H1 (cell line): ENCODE measurements around the gene EXOC1L. TPM values are rescaled to one million over a fixed set of nuclear protein-coding genes. Genes with fewer than 3 reads are reported as not detected.

Source experiments
- CTCF ChIA-PET: fragments of 300-600 bp; sonication (Branson Sonifier 250); formaldehyde crosslinking; loops from one replicate; lab custom pipeline; 2021; ENCODE audit not compliant: partially characterized antibody; lab: Charles Lee
- POLR2A ChIA-PET: fragments of 300-600 bp; sonication (Branson Sonifier 250); formaldehyde crosslinking; loops from one replicate; lab custom pipeline; 2021; ENCODE audit warnings: inconsistent platforms; ENCODE audit not compliant: partially characterized antibody; lab: Charles Lee
- DNase-seq, 2 experiments: peaks; one replicate each; pipeline versions ENCODE4 v3.0.0 to v3.0.0-alpha.2; 2010 to 2022; ENCODE audit warnings: low spot score in 2 of 2, low read depth in 1 of 2, mixed read lengths in 1 of 2
- FAIRE-seq: peaks from 2 replicates; lab custom pipeline; 2011; peaks lifted over from hg19 to GRCh38; lab: Jason Lieb, UNC
- H2AFZ ChIP-seq: 2 replicates; pipeline ENCODE4 v1.8.1; 2012; ENCODE audit warnings: low read length, inconsistent platforms
- H2AK5ac ChIP-seq: 2 replicates; pipeline ENCODE4 v1.6.1; 2013; ENCODE audit warnings: low read depth, low read length
- H2BK120ac ChIP-seq: replicated peaks from 2 replicates; pipeline ENCODE3; 2013; ENCODE audit warnings: low read depth, low read length, inconsistent platforms
- H2BK12ac ChIP-seq: 2 replicates; pipeline ENCODE4 v1.6.1; 2013; ENCODE audit warnings: low read depth, low read length
- H2BK15ac ChIP-seq: 2 replicates; pipeline ENCODE4 v1.6.1; 2013; ENCODE audit warnings: low read length
- H2BK20ac ChIP-seq: 2 replicates; pipeline ENCODE4 v1.6.1; 2013; ENCODE audit warnings: low read length
- H2BK5ac ChIP-seq: 2 replicates; pipeline ENCODE4 v1.6.1; 2013; ENCODE audit warnings: low read depth, low read length
- H3K14ac ChIP-seq: 2 replicates; pipeline ENCODE4 v1.6.1; 2013; ENCODE audit warnings: inconsistent platforms; ENCODE audit not compliant: insufficient read length
- H3K18ac ChIP-seq: 2 replicates; pipeline ENCODE4 v1.6.1; 2013; ENCODE audit warnings: low read length; ENCODE audit errors: extremely low read depth
- H3K23ac ChIP-seq: 2 replicates; pipeline ENCODE4 v1.6.1; 2013; ENCODE audit warnings: inconsistent platforms; ENCODE audit not compliant: insufficient read length
- H3K23me2 ChIP-seq: 2 replicates; pipeline ENCODE4 v1.6.1; 2013; ENCODE audit warnings: low read depth, low read length
- H3K27ac ChIP-seq: 2 replicates; pipeline ENCODE4 v1.6.1; 2011; ENCODE audit warnings: low read depth, low read length, inconsistent platforms
- H3K27me3 ChIP-seq, 4 experiments: replicated peaks in 1 of 4; 1 replicate in 1 of 4; 2 replicates in 3 of 4; pipeline versions ENCODE4 v1.6.1 to v1.8.1; 2011 to 2013; ENCODE audit warnings: low read length in 3 of 4, mild to moderate bottlenecking in 3 of 4, inconsistent platforms in 2 of 4, mixed read lengths in 2 of 4, moderate library complexity in 1 of 4; ENCODE audit not compliant: control insufficient read depth in 3 of 4, insufficient read depth in 3 of 4; ENCODE audit errors: extremely low read depth in 1 of 4
- H3K36me3 ChIP-seq, 4 experiments: 2 replicates each; pipeline versions ENCODE4 v1.6.1 to v1.8.1; 2011 to 2013; ENCODE audit warnings: mild to moderate bottlenecking in 4 of 4, low read length in 3 of 4, moderate library complexity in 2 of 4, control low read depth in 1 of 4, inconsistent platforms in 1 of 4; ENCODE audit not compliant: insufficient read depth in 4 of 4, control insufficient read depth in 2 of 4
- H3K4ac ChIP-seq: replicated peaks from 2 replicates; pipeline ENCODE3; 2013; ENCODE audit warnings: low read length, low read depth, mixed read lengths, inconsistent platforms; ENCODE audit not compliant: insufficient read length
- H3K4me1 ChIP-seq, 4 experiments: replicated peaks in 1 of 4; 1 replicate in 1 of 4; 2 replicates in 3 of 4; pipeline versions ENCODE4 v1.6.1 to v1.8.1; 2011 to 2013; ENCODE audit warnings: low read length in 3 of 4, inconsistent platforms in 2 of 4, mixed read lengths in 1 of 4; ENCODE audit not compliant: insufficient read depth in 4 of 4, control insufficient read depth in 3 of 4
- H3K4me2 ChIP-seq, 2 experiments: 2 replicates each; pipeline versions ENCODE4 v1.6.1 to v1.8.1; 2011 to 2013; ENCODE audit warnings: low read depth in 2 of 2, low read length in 2 of 2, control low read depth in 1 of 2, inconsistent platforms in 1 of 2, mild to moderate bottlenecking in 1 of 2; ENCODE audit not compliant: insufficient read depth in 1 of 2
- H3K4me3 ChIP-seq, 4 experiments: fragments of 200-600, 300-600 bp in 1 of 4; sonication (generic), shearing (Covaris generic), sonication (Bioruptor Twin) in 1 of 4; 2 replicates each; pipeline versions ENCODE4 v1.5.1 to v1.8.1; 2011 to 2016; ENCODE audit warnings: low read length in 4 of 4, low read depth in 3 of 4, control low read depth in 2 of 4, inconsistent platforms in 2 of 4, mild to moderate bottlenecking in 2 of 4, mixed read lengths in 1 of 4, moderate library complexity in 1 of 4; ENCODE audit not compliant: insufficient read depth in 2 of 4; ENCODE audit errors: extremely low read depth in 1 of 4
- H3K56ac ChIP-seq: replicated peaks from 2 replicates; pipeline ENCODE3; 2013; ENCODE audit warnings: low read depth, mild to moderate bottlenecking, mixed read lengths, low read length, inconsistent platforms; ENCODE audit not compliant: insufficient read length
- H3K79me1 ChIP-seq: 2 replicates; pipeline ENCODE4 v1.6.1; 2013; ENCODE audit warnings: low read depth, low read length, control low read depth
- H3K79me2 ChIP-seq, 2 experiments: 2 replicates each; pipeline versions ENCODE4 v1.6.1 to v1.8.1; 2012 to 2013; ENCODE audit warnings: low read length in 2 of 2, mild to moderate bottlenecking in 2 of 2, inconsistent platforms in 1 of 2; ENCODE audit not compliant: insufficient read depth in 2 of 2, control insufficient read depth in 1 of 2
- H3K9ac ChIP-seq, 4 experiments: replicated peaks in 1 of 4; 1 replicate in 1 of 4; 2 replicates in 3 of 4; pipeline versions ENCODE4 v1.6.1 to v1.8.1; 2011 to 2013; ENCODE audit warnings: low read depth in 3 of 4, low read length in 3 of 4, control low read depth in 2 of 4, mild to moderate bottlenecking in 2 of 4, moderate library complexity in 2 of 4, inconsistent platforms in 1 of 4; ENCODE audit errors: extremely low read depth in 1 of 4
- H3K9me3 ChIP-seq, 2 experiments: 2 replicates each; pipeline versions ENCODE4 v1.6.1 to v1.8.1; 2012 to 2013; ENCODE audit warnings: mild to moderate bottlenecking in 2 of 2, moderate library complexity in 2 of 2, control low read depth in 1 of 2, inconsistent platforms in 1 of 2, low read depth in 1 of 2, low read length in 1 of 2, mixed read lengths in 1 of 2; ENCODE audit not compliant: insufficient read depth in 2 of 2
- H4K20me1 ChIP-seq, 2 experiments: replicated peaks in 1 of 2; 2 replicates each; pipeline versions ENCODE3 to v1.8.1; 2011 to 2013; ENCODE audit warnings: inconsistent platforms in 2 of 2, low read length in 2 of 2, mild to moderate bottlenecking in 1 of 2; ENCODE audit not compliant: insufficient read depth in 2 of 2, control insufficient read depth in 1 of 2
- H4K5ac ChIP-seq: 2 replicates; pipeline ENCODE4 v1.6.1; 2013; ENCODE audit warnings: low read length, low read depth, mixed read lengths, inconsistent platforms; ENCODE audit not compliant: insufficient read length
- H4K8ac ChIP-seq: 2 replicates; pipeline ENCODE4 v1.8.0; 2013; ENCODE audit warnings: mild to moderate bottlenecking, moderate library complexity, low read length, inconsistent platforms; ENCODE audit not compliant: insufficient read depth; ENCODE audit errors: extremely low read depth
- H4K91ac ChIP-seq: replicated peaks from 2 replicates; pipeline ENCODE3; 2013; ENCODE audit warnings: low read length, mixed read lengths, inconsistent platforms; ENCODE audit not compliant: insufficient read length
- BCL11A ChIP-seq, 2 experiments: IDR thresholded peaks; one replicate each; pipeline ENCODE4 v1.6.1; 2011; ENCODE audit warnings: low read depth in 2 of 2, low read length in 2 of 2, mild to moderate bottlenecking in 2 of 2
- KDM1A ChIP-seq: fragments of 200-600, 300-600 bp; sonication (generic); IDR thresholded peaks from 2 replicates; pipeline ENCODE4 v1.7.1; 2016; ENCODE audit warnings: mild to moderate bottlenecking, low read length, borderline replicate concordance
- POLR2A ChIP-seq, 2 experiments: IDR thresholded peaks; 1 replicate in 1 of 2; 2 replicates in 1 of 2; pipeline ENCODE4 v1.6.1; 2011; ENCODE audit warnings: low read depth in 2 of 2, low read length in 2 of 2, mild to moderate bottlenecking in 2 of 2; ENCODE audit errors: control extremely low read depth in 1 of 2
- RNF2 ChIP-seq: fragments of 200-900, 300-1000 bp; sonication (generic); IDR thresholded peaks from 2 replicates; pipeline ENCODE4 v1.7.1; 2016; ENCODE audit warnings: borderline replicate concordance, low read depth, mild to moderate bottlenecking, antibody characterized with exemption, low read length; ENCODE audit not compliant: poor library complexity, severe bottlenecking; ENCODE audit errors: missing control alignments
- SIN3A ChIP-seq, 2 experiments: IDR thresholded peaks in 1 of 2; conservative IDR thresholded peaks in 1 of 2; 2 replicates each; pipeline ENCODE4 v1.6.1; 2011 to 2012; ENCODE audit warnings: low read length in 2 of 2, improper control_type of control experiment in 1 of 2, low read depth in 1 of 2, mild to moderate bottlenecking in 1 of 2
- SP4 ChIP-seq: IDR thresholded peaks from 2 replicates; pipeline ENCODE4 v1.6.1; 2012; ENCODE audit warnings: low read length, inconsistent platforms
- WGBS, 2 experiments: shearing (Covaris generic) in 1 of 2; methylation state at CpG; one replicate each; pipeline versions ENCODE4 v1.1.6 to v1.1.7; 2013 to 2015; ENCODE audit warnings: low lambda C conversion rate in 2 of 2, mixed read lengths in 2 of 2, inconsistent platforms in 1 of 2, low coverage in 1 of 2, missing lambda C conversion rate in 1 of 2; ENCODE audit not compliant: insufficient replicate concordance in 2 of 2, insufficient coverage in 1 of 2, insufficient read length in 1 of 2; ENCODE audit errors: extremely low coverage in 1 of 2, missing lambda C conversion rate in 1 of 2; 5-methylcytosine and 5-hydroxymethylcytosine counted together
- polyA plus RNA-seq, 7 experiments: library from polyadenylated mRNA; depleted of rRNA in 3 of 7; stranded (reverse) in 5 of 7; unstranded in 2 of 7; fragments of >200 nt in 5 of 7; fragments of 200-250 nt in 2 of 7; gene quantifications; 1 replicate in 5 of 7; 2 replicates in 1 of 7; 4 replicates in 1 of 7; pipeline versions ENCODE4 v1.2.1 to v1.2.3, GENCODE V29; 2011 to 2013; ENCODE audit warnings: missing spikeins in 2 of 7, mixed read lengths in 2 of 7
- total RNA-seq: library from RNA; stranded (reverse); fragmentation: NEBNext Ultra II Directional; extraction: Animal tissue kit (Norgen Biotek cat#: 25700); gene quantifications from 2 replicates; pipeline ENCODE4 v1.2.1, GENCODE V29; 2021
- TF ChIP-seq, protein P1 (sequence below): IDR thresholded peaks from 2 replicates; pipeline ENCODE4 v1.6.1; 2012; ENCODE audit warnings: inconsistent platforms
- TF ChIP-seq, protein P2 (sequence below): IDR thresholded peaks from 2 replicates; pipeline ENCODE4 v1.6.1; 2011; ENCODE audit warnings: low read depth, mild to moderate bottlenecking, low read length; ENCODE audit not compliant: insufficient read depth

The EXOC1L gene
- total and polyA plus RNA-seq, 2 of the 8 experiments (the other 6 are each of a cell fraction or from before 2014, with no cell fraction given): 0.08 TPM; not detected in 1

- H2AK5ac ChIP-seq: no peak overlapping the region
- H3K36me3 ChIP-seq: no peaks in the 10 kb centered on the region; a peak in 1 of 8 replicates
- no peak overlapping the region for H3K4me2 ChIP-seq
- POLR2A ChIA-PET: no interaction called here
- 86% methylated on average over 1 of the region's 1 CpG; no CpG with 5 or more reads in 1 of the 2 experiments for WGBS, 2 experiments
- no peak overlapping the region for H4K5ac ChIP-seq
- H3K9me3 ChIP-seq: peaks cover 0 to 6% of the 10 kb centered on the region in 2 experiments; a peak in 2 of 4 replicates
- H4K91ac ChIP-seq: no peak overlapping the region
- H3K23me2 ChIP-seq: no peaks in the 10 kb centered on the region
- H2BK5ac ChIP-seq: no peak overlapping the region
- H3K14ac ChIP-seq: no peak overlapping the region
- H2BK120ac ChIP-seq: no peak overlapping the region
- H3K9ac ChIP-seq: no peak overlapping the region
- H2BK15ac ChIP-seq: no peak overlapping the region
- H2BK12ac ChIP-seq: no peak overlapping the region
- no peaks in the 10 kb centered on the region for H3K4me1 ChIP-seq
- H3K18ac ChIP-seq: no peak overlapping the region
- DNase-seq (no peak), FAIRE-seq (no peak)
- CTCF ChIA-PET: no interaction called here
- no peak overlapping the region for H2BK20ac ChIP-seq
- H2AFZ ChIP-seq: no peak overlapping the region
- no peak overlapping the region for H3K23ac ChIP-seq
- H3K27me3 ChIP-seq: no peaks in the 10 kb centered on the region
- no peak overlapping the region for H3K27ac ChIP-seq
- no peaks in the 10 kb centered on the region for H4K20me1 ChIP-seq
- no peak overlapping the region for H4K8ac ChIP-seq
- no peaks in the 10 kb centered on the region for H3K79me1 ChIP-seq
- TF ChIP-seq, protein P1, sequence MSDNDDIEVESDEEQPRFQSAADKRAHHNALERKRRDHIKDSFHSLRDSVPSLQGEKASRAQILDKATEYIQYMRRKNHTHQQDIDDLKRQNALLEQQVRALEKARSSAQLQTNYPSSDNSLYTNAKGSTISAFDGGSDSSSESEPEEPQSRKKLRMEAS: no peak
- TF ChIP-seq, protein P2, sequence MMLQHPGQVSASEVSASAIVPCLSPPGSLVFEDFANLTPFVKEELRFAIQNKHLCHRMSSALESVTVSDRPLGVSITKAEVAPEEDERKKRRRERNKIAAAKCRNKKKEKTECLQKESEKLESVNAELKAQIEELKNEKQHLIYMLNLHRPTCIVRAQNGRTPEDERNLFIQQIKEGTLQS: no peak
- TF ChIP-seq KDM1A (no peak), SP4 (no peak), POLR2A (IDR thresholded peaks at IDR 0.05; ENCODE audit: control extremely low read depth in 1 of 2, low read depth in 2 of 2, low read length in 2 of 2) (no peak), SIN3A (conservative IDR thresholded peaks at IDR 0.05 in 1 of 2, IDR thresholded peaks at IDR 0.05 in 1 of 2; ENCODE audit: low read depth in 1 of 2, low read length in 2 of 2) (no peak), BCL11A (IDR thresholded peaks at IDR 0.05; ENCODE audit: low read depth in 2 of 2, low read length in 2 of 2) (no peak), RNF2 (no peak)
- no peaks in the 10 kb centered on the region for H3K79me2 ChIP-seq
- H3K4me3 ChIP-seq: no peak overlapping the region
- H3K56ac ChIP-seq: no peak overlapping the region
- no peak overlapping the region for H3K4ac ChIP-seq
Measured at GRCh38 chr4:55838356-55838755, 18.8 kb downstream of the EXOC1L start.
